H1 (cell line): Measurements from ENCODE around the gene CHD3. TPM values are rescaled to one million over a fixed set of nuclear protein-coding genes. Genes with fewer than 3 reads are reported as not detected.

Experiments
- CTCF ChIA-PET: fragments of 300-600 bp; sonication (Branson Sonifier 250); formaldehyde crosslinking; loops from one replicate; lab custom pipeline; 2021; ENCODE audit not compliant: partially characterized antibody; lab: Charles Lee
- POLR2A ChIA-PET: fragments of 300-600 bp; sonication (Branson Sonifier 250); formaldehyde crosslinking; loops from one replicate; lab custom pipeline; 2021; ENCODE audit warnings: inconsistent platforms; ENCODE audit not compliant: partially characterized antibody; lab: Charles Lee
- DNase-seq, 2 experiments: peaks; one replicate each; pipeline versions ENCODE4 v3.0.0 to v3.0.0-alpha.2; 2010 to 2022; ENCODE audit warnings: low spot score in 2 of 2, low read depth in 1 of 2, mixed read lengths in 1 of 2
- FAIRE-seq: peaks from 2 replicates; lab custom pipeline; 2011; peaks lifted over from hg19 to GRCh38; lab: Jason Lieb, UNC
- H2AFZ ChIP-seq: 2 replicates; pipeline ENCODE4 v1.8.1; 2012; ENCODE audit warnings: low read length, inconsistent platforms
- H2AK5ac ChIP-seq: 2 replicates; pipeline ENCODE4 v1.6.1; 2013; ENCODE audit warnings: low read depth, low read length
- H2BK120ac ChIP-seq: replicated peaks from 2 replicates; pipeline ENCODE3; 2013; ENCODE audit warnings: low read depth, low read length, inconsistent platforms
- H2BK12ac ChIP-seq: 2 replicates; pipeline ENCODE4 v1.6.1; 2013; ENCODE audit warnings: low read depth, low read length
- H2BK15ac ChIP-seq: 2 replicates; pipeline ENCODE4 v1.6.1; 2013; ENCODE audit warnings: low read length
- H2BK20ac ChIP-seq: 2 replicates; pipeline ENCODE4 v1.6.1; 2013; ENCODE audit warnings: low read length
- H2BK5ac ChIP-seq: 2 replicates; pipeline ENCODE4 v1.6.1; 2013; ENCODE audit warnings: low read depth, low read length
- H3K14ac ChIP-seq: 2 replicates; pipeline ENCODE4 v1.6.1; 2013; ENCODE audit warnings: inconsistent platforms; ENCODE audit not compliant: insufficient read length
- H3K18ac ChIP-seq: 2 replicates; pipeline ENCODE4 v1.6.1; 2013; ENCODE audit warnings: low read length; ENCODE audit errors: extremely low read depth
- H3K23ac ChIP-seq: 2 replicates; pipeline ENCODE4 v1.6.1; 2013; ENCODE audit warnings: inconsistent platforms; ENCODE audit not compliant: insufficient read length
- H3K23me2 ChIP-seq: 2 replicates; pipeline ENCODE4 v1.6.1; 2013; ENCODE audit warnings: low read depth, low read length
- H3K27ac ChIP-seq: 2 replicates; pipeline ENCODE4 v1.6.1; 2011; ENCODE audit warnings: low read depth, low read length, inconsistent platforms
- H3K27me3 ChIP-seq, 4 experiments: replicated peaks in 1 of 4; 1 replicate in 1 of 4; 2 replicates in 3 of 4; pipeline versions ENCODE4 v1.6.1 to v1.8.1; 2011 to 2013; ENCODE audit warnings: low read length in 3 of 4, mild to moderate bottlenecking in 3 of 4, inconsistent platforms in 2 of 4, mixed read lengths in 2 of 4, moderate library complexity in 1 of 4; ENCODE audit not compliant: control insufficient read depth in 3 of 4, insufficient read depth in 3 of 4; ENCODE audit errors: extremely low read depth in 1 of 4
- H3K36me3 ChIP-seq, 4 experiments: 2 replicates each; pipeline versions ENCODE4 v1.6.1 to v1.8.1; 2011 to 2013; ENCODE audit warnings: mild to moderate bottlenecking in 4 of 4, low read length in 3 of 4, moderate library complexity in 2 of 4, control low read depth in 1 of 4, inconsistent platforms in 1 of 4; ENCODE audit not compliant: insufficient read depth in 4 of 4, control insufficient read depth in 2 of 4
- H3K4ac ChIP-seq: replicated peaks from 2 replicates; pipeline ENCODE3; 2013; ENCODE audit warnings: low read length, low read depth, mixed read lengths, inconsistent platforms; ENCODE audit not compliant: insufficient read length
- H3K4me1 ChIP-seq, 4 experiments: replicated peaks in 1 of 4; 1 replicate in 1 of 4; 2 replicates in 3 of 4; pipeline versions ENCODE4 v1.6.1 to v1.8.1; 2011 to 2013; ENCODE audit warnings: low read length in 3 of 4, inconsistent platforms in 2 of 4, mixed read lengths in 1 of 4; ENCODE audit not compliant: insufficient read depth in 4 of 4, control insufficient read depth in 3 of 4
- H3K4me2 ChIP-seq, 2 experiments: 2 replicates each; pipeline versions ENCODE4 v1.6.1 to v1.8.1; 2011 to 2013; ENCODE audit warnings: low read depth in 2 of 2, low read length in 2 of 2, control low read depth in 1 of 2, inconsistent platforms in 1 of 2, mild to moderate bottlenecking in 1 of 2; ENCODE audit not compliant: insufficient read depth in 1 of 2
- H3K4me3 ChIP-seq, 4 experiments: fragments of 200-600, 300-600 bp in 1 of 4; sonication (generic), shearing (Covaris generic), sonication (Bioruptor Twin) in 1 of 4; 2 replicates each; pipeline versions ENCODE4 v1.5.1 to v1.8.1; 2011 to 2016; ENCODE audit warnings: low read length in 4 of 4, low read depth in 3 of 4, control low read depth in 2 of 4, inconsistent platforms in 2 of 4, mild to moderate bottlenecking in 2 of 4, mixed read lengths in 1 of 4, moderate library complexity in 1 of 4; ENCODE audit not compliant: insufficient read depth in 2 of 4; ENCODE audit errors: extremely low read depth in 1 of 4
- H3K56ac ChIP-seq: replicated peaks from 2 replicates; pipeline ENCODE3; 2013; ENCODE audit warnings: low read depth, mild to moderate bottlenecking, mixed read lengths, low read length, inconsistent platforms; ENCODE audit not compliant: insufficient read length
- H3K79me1 ChIP-seq: 2 replicates; pipeline ENCODE4 v1.6.1; 2013; ENCODE audit warnings: low read depth, low read length, control low read depth
- H3K79me2 ChIP-seq, 2 experiments: 2 replicates each; pipeline versions ENCODE4 v1.6.1 to v1.8.1; 2012 to 2013; ENCODE audit warnings: low read length in 2 of 2, mild to moderate bottlenecking in 2 of 2, inconsistent platforms in 1 of 2; ENCODE audit not compliant: insufficient read depth in 2 of 2, control insufficient read depth in 1 of 2
- H3K9ac ChIP-seq, 4 experiments: replicated peaks in 1 of 4; 1 replicate in 1 of 4; 2 replicates in 3 of 4; pipeline versions ENCODE4 v1.6.1 to v1.8.1; 2011 to 2013; ENCODE audit warnings: low read depth in 3 of 4, low read length in 3 of 4, control low read depth in 2 of 4, mild to moderate bottlenecking in 2 of 4, moderate library complexity in 2 of 4, inconsistent platforms in 1 of 4; ENCODE audit errors: extremely low read depth in 1 of 4
- H3K9me3 ChIP-seq, 2 experiments: 2 replicates each; pipeline versions ENCODE4 v1.6.1 to v1.8.1; 2012 to 2013; ENCODE audit warnings: mild to moderate bottlenecking in 2 of 2, moderate library complexity in 2 of 2, control low read depth in 1 of 2, inconsistent platforms in 1 of 2, low read depth in 1 of 2, low read length in 1 of 2, mixed read lengths in 1 of 2; ENCODE audit not compliant: insufficient read depth in 2 of 2
- H4K20me1 ChIP-seq, 2 experiments: replicated peaks in 1 of 2; 2 replicates each; pipeline versions ENCODE3 to v1.8.1; 2011 to 2013; ENCODE audit warnings: inconsistent platforms in 2 of 2, low read length in 2 of 2, mild to moderate bottlenecking in 1 of 2; ENCODE audit not compliant: insufficient read depth in 2 of 2, control insufficient read depth in 1 of 2
- H4K5ac ChIP-seq: 2 replicates; pipeline ENCODE4 v1.6.1; 2013; ENCODE audit warnings: low read length, low read depth, mixed read lengths, inconsistent platforms; ENCODE audit not compliant: insufficient read length
- H4K8ac ChIP-seq: 2 replicates; pipeline ENCODE4 v1.8.0; 2013; ENCODE audit warnings: mild to moderate bottlenecking, moderate library complexity, low read length, inconsistent platforms; ENCODE audit not compliant: insufficient read depth; ENCODE audit errors: extremely low read depth
- H4K91ac ChIP-seq: replicated peaks from 2 replicates; pipeline ENCODE3; 2013; ENCODE audit warnings: low read length, mixed read lengths, inconsistent platforms; ENCODE audit not compliant: insufficient read length
- CTBP2 ChIP-seq: IDR thresholded peaks from 2 replicates; pipeline ENCODE4 v1.7.0; 2011; ENCODE audit warnings: borderline replicate concordance, mild to moderate bottlenecking, moderate library complexity, mixed read lengths, low read length; ENCODE audit not compliant: insufficient read depth, insufficient read length
- EZH2 ChIP-seq: fragments of 200-600 bp; sonication (generic); IDR thresholded peaks from 2 replicates; pipeline ENCODE4 v1.7.1; 2012; ENCODE audit warnings: low read depth, mild to moderate bottlenecking, moderate library complexity, low read length, inconsistent platforms; ENCODE audit not compliant: severe bottlenecking
- POLR2AphosphoS5 ChIP-seq: IDR thresholded peaks from 2 replicates; pipeline ENCODE4 v1.6.1; 2011; ENCODE audit warnings: low read depth, low read length
- RFX5 ChIP-seq: IDR thresholded peaks from 2 replicates; pipeline ENCODE4 v1.6.1; 2011; ENCODE audit warnings: low read depth, low read length, improper control_type of control experiment, borderline replicate concordance
- SAP30 ChIP-seq: fragments of 300-600 bp; sonication (generic); IDR thresholded peaks from 2 replicates; pipeline ENCODE4 v1.7.1; 2012; ENCODE audit warnings: low read length, moderate library complexity, mild to moderate bottlenecking, inconsistent platforms; ENCODE audit not compliant: insufficient read depth, insufficient replicate concordance
- SP2 ChIP-seq: IDR thresholded peaks from 2 replicates; pipeline ENCODE4 v1.6.1; 2012; ENCODE audit warnings: mild to moderate bottlenecking, low read length, inconsistent platforms
- SRF ChIP-seq: IDR thresholded peaks from 2 replicates; pipeline ENCODE4 v1.6.1; 2011; ENCODE audit warnings: mild to moderate bottlenecking, low read depth, low read length, moderate library complexity
- TCF12 ChIP-seq: IDR thresholded peaks from 2 replicates; pipeline ENCODE4 v1.6.1; 2011; ENCODE audit warnings: low read depth, mild to moderate bottlenecking, low read length
- WGBS, 2 experiments: shearing (Covaris generic) in 1 of 2; methylation state at CpG; one replicate each; pipeline versions ENCODE4 v1.1.6 to v1.1.7; 2013 to 2015; ENCODE audit warnings: low lambda C conversion rate in 2 of 2, mixed read lengths in 2 of 2, inconsistent platforms in 1 of 2, low coverage in 1 of 2, missing lambda C conversion rate in 1 of 2; ENCODE audit not compliant: insufficient replicate concordance in 2 of 2, insufficient coverage in 1 of 2, insufficient read length in 1 of 2; ENCODE audit errors: extremely low coverage in 1 of 2, missing lambda C conversion rate in 1 of 2; 5-methylcytosine and 5-hydroxymethylcytosine counted together
- polyA plus RNA-seq, 7 experiments: library from polyadenylated mRNA; depleted of rRNA in 3 of 7; stranded (reverse) in 5 of 7; unstranded in 2 of 7; fragments of >200 nt in 5 of 7; fragments of 200-250 nt in 2 of 7; gene quantifications; 1 replicate in 5 of 7; 2 replicates in 1 of 7; 4 replicates in 1 of 7; pipeline versions ENCODE4 v1.2.1 to v1.2.3, GENCODE V29; 2011 to 2013; ENCODE audit warnings: missing spikeins in 2 of 7, mixed read lengths in 2 of 7
- total RNA-seq: library from RNA; stranded (reverse); fragmentation: NEBNext Ultra II Directional; extraction: Animal tissue kit (Norgen Biotek cat#: 25700); gene quantifications from 2 replicates; pipeline ENCODE4 v1.2.1, GENCODE V29; 2021

The CHD3 gene
- total and polyA plus RNA-seq, 2 of the 8 experiments (the other 6 are each of a cell fraction or from before 2014, with no cell fraction given), result 12.3 to 12.9 TPM

DNA sequence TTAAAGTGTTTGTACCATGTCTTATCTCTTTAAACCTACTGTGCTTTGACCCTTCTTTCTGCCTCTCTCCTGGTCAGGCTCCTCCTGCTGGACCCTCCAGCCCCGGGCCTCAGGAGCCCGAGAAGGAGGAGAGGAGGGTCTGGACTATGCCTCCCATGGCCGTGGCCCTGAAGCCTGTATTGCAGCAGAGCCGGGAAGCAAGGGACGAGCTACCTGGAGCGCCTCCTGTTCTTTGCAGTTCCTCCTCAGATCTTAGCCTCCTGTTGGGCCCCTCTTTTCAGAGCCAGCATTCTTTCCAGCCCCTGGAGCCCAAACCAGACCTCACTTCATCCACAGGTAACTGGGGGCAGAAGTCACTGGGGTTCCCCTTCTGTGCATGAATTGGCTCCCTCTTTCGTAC, 57.1 kb downstream of the CHD3 start:
- Histone ChIP-seq H3K14ac (no peak overlapping the region), H2BK12ac (no peak overlapping the region), H3K79me2 (no peaks in the 10 kb centered on the region), H2BK5ac (no peak overlapping the region), H3K36me3 (peaks cover 8 to 43% (median 35%) of the 10 kb centered on the region in 4 experiments), H3K4ac (no peak overlapping the region), H3K9me3 (no peaks in the 10 kb centered on the region), H2AFZ (no peak overlapping the region), H2BK20ac (no peak overlapping the region), H3K4me3 (no peak overlapping the region), H2BK120ac (no peak overlapping the region), H3K18ac (no peak overlapping the region), H3K79me1 (no peaks in the 10 kb centered on the region), H2AK5ac (no peak overlapping the region), H3K23ac (no peak overlapping the region), H4K91ac (no peak overlapping the region), H4K8ac (no peak overlapping the region), H4K5ac (no peak overlapping the region), H3K27me3 (no peaks in the 10 kb centered on the region), H3K4me2 (no peak overlapping the region), H2BK15ac (no peak overlapping the region), H3K23me2 (no peaks in the 10 kb centered on the region), H3K9ac (no peak overlapping the region), H3K56ac (no peak overlapping the region), H3K4me1 (no peaks in the 10 kb centered on the region), H4K20me1 (peaks cover 2 to 4% of the 10 kb centered on the region in 2 experiments), H3K27ac (no peak overlapping the region)
- 84% methylated on average over 6 of the region's 7 CpGs; no CpG with 5 or more reads in 1 of the 2 experiments for WGBS, 2 experiments
- ChIA-PET CTCF (interaction anchor here (1.2 to 1.5 kb wide), 3 partner anchors 13 to 202 kb away, joined by 4 to 8 read pairs (median 5); partner anchors contain the start of gene CNTROB), POLR2A (interaction anchor here (2.7 kb wide), 1 partner anchor 13 kb away, joined by 11 read pairs; the partner anchor contains the start of genes CNTROB and TRAPPC1)
- TF ChIP-seq TCF12 (no peak), EZH2 (no peak), RFX5 (no peak), SAP30 (no peak), POLR2AphosphoS5 (no peak), CTBP2 (no peak), SRF (no peak), SP2 (no peak)
- FAIRE-seq, result no peak
- DNase-seq, result no peak
